Suprapubic skin (tissue), 3 donors: ENCODE measurements around the gene RAB3A.

Experiments
- POLR2A ChIP-seq, 2 donors: fragments of 450-650 bp; IDR thresholded peaks; one replicate each; pipeline ENCODE4 v1.6.1; 2017; ENCODE audit warnings: antibody characterized with exemption in 2 of 2, mild to moderate bottlenecking in 2 of 2, moderate library complexity in 2 of 2
- TF ChIP-seq, protein P1 (sequence below), 2 donors: fragments of 200-600 bp in 1 of 2; fragments of 450-650 bp in 1 of 2; sonication (generic) in 1 of 2; IDR thresholded peaks; one replicate each; pipeline ENCODE4 v1.5.1; 2016 to 2019; ENCODE audit warnings: antibody characterized with exemption in 2 of 2, mild to moderate bottlenecking in 1 of 2, moderate library complexity in 1 of 2

DNA sequence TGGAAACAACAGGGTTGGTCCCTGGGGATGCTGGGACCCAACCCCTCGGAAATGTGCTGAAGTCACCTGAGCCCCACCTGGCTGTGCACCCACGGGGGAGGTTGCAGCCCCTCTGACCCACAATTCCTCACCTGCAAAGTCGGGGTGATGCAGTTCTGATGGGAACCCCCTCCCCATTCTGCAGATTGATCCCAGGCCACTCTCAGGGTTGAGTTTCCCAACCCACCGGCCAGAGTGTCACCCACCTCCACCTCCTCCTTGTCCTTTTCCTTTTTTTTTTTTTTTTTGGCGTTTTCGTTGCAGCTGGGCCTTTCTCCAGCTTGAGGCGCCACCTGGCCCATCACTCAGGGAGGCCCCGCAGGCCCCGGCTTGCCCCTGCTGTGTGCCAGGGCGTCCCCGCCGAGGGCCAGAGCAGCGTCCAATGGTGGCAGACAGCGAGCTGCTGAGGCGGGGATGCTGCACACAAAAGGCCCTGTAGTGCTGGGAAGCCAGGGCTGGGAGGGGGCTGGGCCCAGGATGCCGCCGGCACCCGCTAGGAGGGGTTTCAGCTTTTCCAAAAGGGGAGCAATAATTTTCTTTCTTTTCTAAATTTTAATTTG is 46.3 kb downstream of the RAB3A start:
- TF ChIP-seq, protein P1, sequence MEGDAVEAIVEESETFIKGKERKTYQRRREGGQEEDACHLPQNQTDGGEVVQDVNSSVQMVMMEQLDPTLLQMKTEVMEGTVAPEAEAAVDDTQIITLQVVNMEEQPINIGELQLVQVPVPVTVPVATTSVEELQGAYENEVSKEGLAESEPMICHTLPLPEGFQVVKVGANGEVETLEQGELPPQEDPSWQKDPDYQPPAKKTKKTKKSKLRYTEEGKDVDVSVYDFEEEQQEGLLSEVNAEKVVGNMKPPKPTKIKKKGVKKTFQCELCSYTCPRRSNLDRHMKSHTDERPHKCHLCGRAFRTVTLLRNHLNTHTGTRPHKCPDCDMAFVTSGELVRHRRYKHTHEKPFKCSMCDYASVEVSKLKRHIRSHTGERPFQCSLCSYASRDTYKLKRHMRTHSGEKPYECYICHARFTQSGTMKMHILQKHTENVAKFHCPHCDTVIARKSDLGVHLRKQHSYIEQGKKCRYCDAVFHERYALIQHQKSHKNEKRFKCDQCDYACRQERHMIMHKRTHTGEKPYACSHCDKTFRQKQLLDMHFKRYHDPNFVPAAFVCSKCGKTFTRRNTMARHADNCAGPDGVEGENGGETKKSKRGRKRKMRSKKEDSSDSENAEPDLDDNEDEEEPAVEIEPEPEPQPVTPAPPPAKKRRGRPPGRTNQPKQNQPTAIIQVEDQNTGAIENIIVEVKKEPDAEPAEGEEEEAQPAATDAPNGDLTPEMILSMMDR (IDR thresholded peaks at IDR 0.05), result no peak
- no peak for TF ChIP-seq POLR2A (IDR thresholded peaks at IDR 0.05)
